GM12878 (cell line): ENCODE measurements around the gene SIDT1. TPM values are rescaled to one million over a fixed set of nuclear protein-coding genes. Genes with fewer than 3 reads are reported as not detected.

Experiments used
- ATAC-seq: fragments of 200-7000 bp; cut with Tn5 transposase; 3 replicates; pipeline ENCODE4 v1.9.1; 2020; ENCODE audit warnings: mild to moderate bottlenecking, moderate library complexity
- BruUV-seq: library from RNA; stranded (reverse); fragments of 400-500 nt; replicated peaks from 2 replicates; lab custom pipeline; 2021; lab: Mats Ljungman, UMichigan
- CTCF ChIA-PET: fragments of 300-600 bp; sonication (Branson Sonifier 250); formaldehyde crosslinking; extraction: SDS; loops from one replicate; lab custom pipeline; 2021; ENCODE audit warnings: inconsistent platforms; lab: Yijun Ruan, JAX
- POLR2A ChIA-PET: fragments of 350-600 bp; formaldehyde crosslinking; extraction: SDS; loops from one replicate; lab custom pipeline; 2021; ENCODE audit warnings: inconsistent platforms; lab: Charles Lee
- RAD21 ChIA-PET: fragments of 300-600 bp; sonication (Branson Sonifier 250); formaldehyde crosslinking; loops from one replicate; lab custom pipeline; 2023; ENCODE audit warnings: antibody characterized with exemption; ENCODE audit not compliant: unreplicated experiment; lab: Charles Lee
- SMC1A ChIA-PET: fragments of 300-600 bp; sonication (Branson Sonifier 250); formaldehyde crosslinking; loops from one replicate; lab custom pipeline; 2023; ENCODE audit not compliant: unreplicated experiment, uncharacterized antibody; lab: Charles Lee
- DNase-seq: peaks from one replicate; pipeline ENCODE4 v3.0.0-alpha.2; 2011; ENCODE audit warnings: low read depth, low spot score
- FAIRE-seq: peaks from 3 replicates; lab custom pipeline; 2011; peaks lifted over from hg19 to GRCh38; lab: Jason Lieb, UNC
- H2AFZ ChIP-seq: 2 replicates; pipeline ENCODE4 v1.6.0; 2011; ENCODE audit warnings: low read depth, low read length, control low read depth; ENCODE audit not compliant: control insufficient read depth
- H3K27ac ChIP-seq: 2 replicates; pipeline ENCODE4 v1.5.1; 2011; ENCODE audit warnings: control low read depth; ENCODE audit not compliant: control insufficient read depth, insufficient read depth
- H3K27me3 ChIP-seq, 2 experiments: replicated peaks in 1 of 2; 2 replicates each; pipeline versions ENCODE4 v1.6.0 to v1.6.1; 2011; ENCODE audit warnings: low read length in 1 of 2; ENCODE audit not compliant: control insufficient read depth in 2 of 2, insufficient read depth in 2 of 2
- H3K36me3 ChIP-seq, 2 experiments: 2 replicates each; pipeline ENCODE4 v1.5.1; 2011; ENCODE audit warnings: low read length in 1 of 2; ENCODE audit not compliant: control insufficient read depth in 2 of 2, insufficient read depth in 2 of 2
- H3K4me1 ChIP-seq: 2 replicates; pipeline ENCODE4 v1.6.1; 2011; ENCODE audit warnings: mild to moderate bottlenecking, low read length, moderate library complexity, mixed read lengths; ENCODE audit not compliant: control insufficient read depth, insufficient read depth
- H3K4me2 ChIP-seq: 2 replicates; pipeline ENCODE4 v1.6.0; 2011; ENCODE audit warnings: control low read depth; ENCODE audit not compliant: control insufficient read depth, insufficient read depth
- H3K4me3 ChIP-seq: fragments of 200-600 bp; sonication (generic); 2 replicates; pipeline ENCODE4 v1.5.1; 2016
- H3K79me2 ChIP-seq: 2 replicates; pipeline ENCODE4 v1.6.0; 2011; ENCODE audit warnings: low read length; ENCODE audit not compliant: control insufficient read depth, insufficient read depth
- H3K9ac ChIP-seq: 2 replicates; pipeline ENCODE4 v1.8.0; 2011; ENCODE audit warnings: low read length, control low read depth, mixed read lengths; ENCODE audit not compliant: control insufficient read depth, insufficient read depth
- H3K9me3 ChIP-seq: replicated peaks from 3 replicates; pipeline ENCODE4 v1.5.1; 2011; ENCODE audit warnings: mild to moderate bottlenecking, low read length; ENCODE audit not compliant: control insufficient read depth, insufficient read depth
- H4K20me1 ChIP-seq: 2 replicates; pipeline ENCODE4 v1.6.0; 2011; ENCODE audit not compliant: control insufficient read depth, insufficient read depth
- DPF2 ChIP-seq: fragments of 450-650 bp; IDR thresholded peaks from 2 replicates; pipeline ENCODE4 v1.6.1; 2017; ENCODE audit warnings: mild to moderate bottlenecking
- IRF4 ChIP-seq: IDR thresholded peaks from 2 replicates; pipeline ENCODE4 v1.6.1; 2011; ENCODE audit warnings: low read depth, low read length
- MEF2B ChIP-seq: fragments of 450-650 bp; IDR thresholded peaks from 2 replicates; pipeline ENCODE4 v1.6.1; 2018; ENCODE audit warnings: mild to moderate bottlenecking, moderate library complexity; ENCODE audit not compliant: partially characterized antibody, poor library complexity, severe bottlenecking
- POLR2A ChIP-seq: IDR thresholded peaks from 2 replicates; pipeline ENCODE4 v1.6.1; 2011; ENCODE audit warnings: low read depth, mild to moderate bottlenecking, low read length
- SMC3 ChIP-seq: IDR thresholded peaks from 2 replicates; pipeline ENCODE4 v1.6.1; 2011; ENCODE audit warnings: low read length, improper control_type of control experiment, borderline replicate concordance
- USF1 ChIP-seq: IDR thresholded peaks from 2 replicates; pipeline ENCODE4 v1.6.1; 2011; ENCODE audit warnings: borderline replicate concordance, low read depth, mild to moderate bottlenecking, moderate library complexity, mixed read lengths, low read length; ENCODE audit not compliant: insufficient read depth; ENCODE audit errors: extremely low read length
- USF2 ChIP-seq: IDR thresholded peaks from 2 replicates; pipeline ENCODE4 v1.6.1; 2011; ENCODE audit warnings: low read depth, low read length, improper control_type of control experiment, borderline replicate concordance
- WRNIP1 ChIP-seq: IDR thresholded peaks from 2 replicates; pipeline ENCODE4 v1.6.1; 2011; ENCODE audit warnings: low read depth, low read length, improper control_type of control experiment, borderline replicate concordance
- WGBS: methylation state at CpG from one replicate; pipeline ENCODE4 v1.1.6; 2016; ENCODE audit warnings: low lambda C conversion rate; ENCODE audit not compliant: insufficient replicate concordance, insufficient coverage; ENCODE audit errors: missing lambda C conversion rate; 5-methylcytosine and 5-hydroxymethylcytosine counted together
- in situ Hi-C: fragments of 300-500 bp; cut with MboI; formaldehyde crosslinking; loops from 9 replicates; pipeline ENCODE4 v1.14.3; 2018; ENCODE audit warnings: mixed read lengths
- intact Hi-C: fragments of 100-400 bp; cut with micrococcal nuclease; formaldehyde crosslinking; loops from one replicate; pipeline ENCODE4 v1.14.2; 2022; ENCODE audit not compliant: unreplicated experiment
- polyA plus RNA-seq, 11 experiments: library from polyadenylated mRNA; depleted of rRNA in 4 of 11; unstranded in 6 of 11; stranded (reverse) in 5 of 11; fragments of >200 nt; fragmentation: Nextera tagmentation in 4 of 11; fragmentation: Illumina TruSeq in 1 of 11; extraction: Ambion mirVana in 4 of 11; extraction: Trizol in 1 of 11; gene quantifications; 1 replicate in 1 of 11; 2 replicates in 10 of 11; pipeline versions ENCODE4 v1.2.1 to v1.2.3, GENCODE V29; 2011 to 2016; ENCODE audit warnings: inconsistent platforms in 2 of 11, missing spikeins in 2 of 11, low read depth in 1 of 11
- total RNA-seq, 4 experiments: library from RNA; depleted of rRNA in 3 of 4; stranded (reverse); fragments of >200 nt in 3 of 4; fragmentation: Illumina TruSeq in 1 of 4; extraction: Trizol in 1 of 4; gene quantifications; 2 replicates each; pipeline versions ENCODE4 v1.2.1 to v1.2.3, GENCODE V29; 2013 to 2021

SIDT1 gene
- total and polyA plus RNA-seq, 10 of the 15 experiments (the other 5 are each of a cell fraction or from before 2014, with no cell fraction given): 3.0 to 45.0 (median 26.6) TPM

- DNase-seq (no peak), ATAC-seq (no peak)
- Histone ChIP-seq H3K4me1 (peaks cover 4% of the 10 kb centered on the region), H3K36me3 (peaks cover 3 to 57% of the 10 kb centered on the region in 2 experiments), H3K4me3 (no peak overlapping the region), H3K79me2 (no peaks in the 10 kb centered on the region), H4K20me1 (no peaks in the 10 kb centered on the region)
- ChIA-PET RAD21 (no interaction called here), POLR2A (no interaction called here), SMC1A (no interaction called here)
- BruUV-seq: no TSS peak
- 94% methylated on average over 2 of the region's 2 CpGs for WGBS
- no peak for TF ChIP-seq USF1
- TF ChIP-seq, all 136 proteins: peak for 0
- CTCF ChIA-PET: interaction anchor here (0.6 to 2.2 kb wide), 4 partner anchors 24 to 233 kb away, joined by 3 to 6 read pairs (median 3); no protein-coding TSS in a partner anchor
- no peak overlapping the region for H3K9ac ChIP-seq
- H3K27ac ChIP-seq: no peak overlapping the region
- H3K4me2 ChIP-seq: no peak overlapping the region
- no peaks in the 10 kb centered on the region for H3K27me3 ChIP-seq
- intact Hi-C loops (no loop called here), in situ Hi-C loops (no loop called here)
- no peak for FAIRE-seq
- H3K9me3 ChIP-seq: no peaks in the 10 kb centered on the region
- H2AFZ ChIP-seq: no peak overlapping the region
Observed at GRCh38 chr3:113601240-113601639, 68.9 kb downstream of the SIDT1 start.

- POLR2A ChIA-PET: no interaction called here
- no peak for ATAC-seq
Observed at GRCh38 chr3:113602256-113602655, 69.9 kb downstream of the SIDT1 start.

More at GRCh38 chr3:113602256-113602655, 69.9 kb downstream of the SIDT1 start:
- Histone ChIP-seq H3K27ac (no peak overlapping the region), H3K9me3 (no peaks in the 10 kb centered on the region), H3K4me2 (no peak overlapping the region), H3K4me1 (peaks cover 13% of the 10 kb centered on the region), H3K9ac (no peak overlapping the region), H2AFZ (no peak overlapping the region), H3K79me2 (no peaks in the 10 kb centered on the region), H3K27me3 (no peaks in the 10 kb centered on the region), H3K36me3 (peaks cover 3 to 59% of the 10 kb centered on the region in 2 experiments), H3K4me3 (no peak overlapping the region), H4K20me1 (no peaks in the 10 kb centered on the region)
- SMC1A ChIA-PET: no interaction called here
- DNase-seq (no peak), FAIRE-seq (no peak)
- intact Hi-C loops: no loop called here
- 95% methylated on average over 2 of the region's 2 CpGs for WGBS
- no TSS peak for BruUV-seq
- CTCF ChIA-PET: interaction anchor here (0.8 to 4.6 kb wide), 3 partner anchors 107 to 109 kb away, joined by 3 to 21 read pairs (median 6); no protein-coding TSS in a partner anchor
- RAD21 ChIA-PET: interaction anchor here (0.6 kb wide), 1 partner anchor 86 kb away, joined by 3 read pairs; no protein-coding TSS in a partner anchor
- in situ Hi-C loops: no loop called here
- TF ChIP-seq SMC3 (no peak), USF2 (no peak), DPF2 (no peak), POLR2A (no peak), WRNIP1 (no peak), MEF2B (no peak), IRF4 (no peak)
